ENCODE measurements around the gene PLA2G3.

The PLA2G3 gene

DNA sequence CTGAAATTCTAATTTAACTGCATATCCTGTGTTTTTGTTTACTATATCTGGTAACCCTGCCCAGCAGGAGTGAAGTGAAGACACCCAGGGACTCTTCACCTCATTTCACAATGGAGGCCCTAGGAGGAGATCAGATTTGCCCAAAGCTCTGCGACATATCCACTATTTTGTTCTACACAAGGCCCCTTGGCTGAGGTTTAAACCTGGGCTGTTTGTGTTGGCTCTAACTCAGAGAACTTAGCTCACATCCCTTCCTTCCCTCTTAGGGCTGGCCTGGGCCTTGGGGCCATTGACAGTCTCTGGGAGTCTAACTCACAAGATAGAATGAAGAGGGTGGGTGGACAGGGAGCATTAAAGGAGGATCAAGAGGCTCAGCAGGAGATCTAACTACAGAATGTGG lies 8.2 kb upstream of the PLA2G3 start:
- no peaks in the 10 kb centered on the region for H3K36me3 ChIP-seq (ENCODE audit: low read length)
- TF ChIP-seq, protein P1, sequence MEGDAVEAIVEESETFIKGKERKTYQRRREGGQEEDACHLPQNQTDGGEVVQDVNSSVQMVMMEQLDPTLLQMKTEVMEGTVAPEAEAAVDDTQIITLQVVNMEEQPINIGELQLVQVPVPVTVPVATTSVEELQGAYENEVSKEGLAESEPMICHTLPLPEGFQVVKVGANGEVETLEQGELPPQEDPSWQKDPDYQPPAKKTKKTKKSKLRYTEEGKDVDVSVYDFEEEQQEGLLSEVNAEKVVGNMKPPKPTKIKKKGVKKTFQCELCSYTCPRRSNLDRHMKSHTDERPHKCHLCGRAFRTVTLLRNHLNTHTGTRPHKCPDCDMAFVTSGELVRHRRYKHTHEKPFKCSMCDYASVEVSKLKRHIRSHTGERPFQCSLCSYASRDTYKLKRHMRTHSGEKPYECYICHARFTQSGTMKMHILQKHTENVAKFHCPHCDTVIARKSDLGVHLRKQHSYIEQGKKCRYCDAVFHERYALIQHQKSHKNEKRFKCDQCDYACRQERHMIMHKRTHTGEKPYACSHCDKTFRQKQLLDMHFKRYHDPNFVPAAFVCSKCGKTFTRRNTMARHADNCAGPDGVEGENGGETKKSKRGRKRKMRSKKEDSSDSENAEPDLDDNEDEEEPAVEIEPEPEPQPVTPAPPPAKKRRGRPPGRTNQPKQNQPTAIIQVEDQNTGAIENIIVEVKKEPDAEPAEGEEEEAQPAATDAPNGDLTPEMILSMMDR (IDR thresholded peaks at IDR 0.05; ENCODE audit: insufficient read depth, low read length, poor library complexity, severe bottlenecking) = no peak
- TF ChIP-seq EZH2phosphoT487 (conservative IDR thresholded peaks at IDR 0.05; ENCODE audit: low read length) = no peak

DNA sequence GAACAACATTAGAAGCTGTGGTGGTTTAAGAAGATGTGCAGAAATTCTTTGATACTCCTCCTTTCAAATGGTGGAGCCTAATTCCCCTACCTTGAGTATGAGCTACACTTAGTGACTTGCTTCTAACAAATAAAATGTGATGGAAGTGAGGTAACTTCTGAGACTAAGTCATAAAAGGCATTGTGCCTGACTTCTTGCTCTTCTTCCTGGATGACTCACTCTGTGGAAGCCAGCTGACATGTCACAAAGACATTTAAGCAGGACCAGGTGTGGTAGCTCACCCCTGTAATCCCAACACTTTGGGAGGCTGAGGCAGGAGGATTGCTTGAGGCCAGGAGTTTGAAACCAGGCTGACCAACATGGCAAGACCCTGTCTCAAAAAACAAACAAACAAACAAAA lies 3.9 kb upstream of the PLA2G3 start:
- Histone ChIP-seq H3K36me3 (ENCODE audit: low read length) (no peaks in the 10 kb centered on the region), H3F3A (ENCODE audit: insufficient read depth) (no peaks in the 10 kb centered on the region), H2AFZ (ENCODE audit: low read depth, low read length, severe bottlenecking) (no peak overlapping the region), H3K9ac (ENCODE audit: low read length) (no peak overlapping the region), H3K27me3 (ENCODE audit: low read length) (no peaks in the 10 kb centered on the region), H4K20me1 (ENCODE audit: low read depth, low read length) (no peaks in the 10 kb centered on the region), H3K4me2 (ENCODE audit: low read depth, low read length, poor library complexity, severe bottlenecking) (no peak overlapping the region), H3K4me3 (ENCODE audit: insufficient read depth, low read length, poor library complexity, severe bottlenecking) (no peak overlapping the region), H3K9me3 (ENCODE audit: insufficient read depth, low read length) (no peaks in the 10 kb centered on the region), H3K79me2 (ENCODE audit: insufficient read depth, low read length) (no peaks in the 10 kb centered on the region), H3K9me2 (replicated peaks; ENCODE audit: insufficient read depth, low read length) (no peaks in the 10 kb centered on the region), H3K27ac (ENCODE audit: low read depth, low read length) (no peak overlapping the region)
- TF ChIP-seq, protein P1 (IDR thresholded peaks at IDR 0.05; ENCODE audit: insufficient read depth, low read length, poor library complexity, severe bottlenecking) = no peak
- TF ChIP-seq EZH2phosphoT487 (conservative IDR thresholded peaks at IDR 0.05; ENCODE audit: low read length) = no peak

More for the DNA sequence above, 8.2 kb upstream of the PLA2G3 start:
- no peaks in the 10 kb centered on the region for H3K79me2 ChIP-seq (ENCODE audit: insufficient read depth, low read length)
- H3K9me3 ChIP-seq (ENCODE audit: insufficient read depth, low read length) = no peaks in the 10 kb centered on the region
- H3K9ac ChIP-seq (ENCODE audit: low read length) = no peak overlapping the region
- H3K27ac ChIP-seq (ENCODE audit: low read depth, low read length) = no peak overlapping the region
- no peaks in the 10 kb centered on the region for H3K9me2 ChIP-seq (replicated peaks; ENCODE audit: insufficient read depth, low read length)
- no peak overlapping the region for H3K4me3 ChIP-seq (ENCODE audit: insufficient read depth, low read length, poor library complexity, severe bottlenecking)
- H3K27me3 ChIP-seq (ENCODE audit: low read length) = no peaks in the 10 kb centered on the region
- H3F3A ChIP-seq (ENCODE audit: insufficient read depth) = no peaks in the 10 kb centered on the region
- H3K4me2 ChIP-seq (ENCODE audit: low read depth, low read length, poor library complexity, severe bottlenecking) = no peak overlapping the region
- no peaks in the 10 kb centered on the region for H4K20me1 ChIP-seq (ENCODE audit: low read depth, low read length)
- no peak overlapping the region for H2AFZ ChIP-seq (ENCODE audit: low read depth, low read length, severe bottlenecking)

DNA sequence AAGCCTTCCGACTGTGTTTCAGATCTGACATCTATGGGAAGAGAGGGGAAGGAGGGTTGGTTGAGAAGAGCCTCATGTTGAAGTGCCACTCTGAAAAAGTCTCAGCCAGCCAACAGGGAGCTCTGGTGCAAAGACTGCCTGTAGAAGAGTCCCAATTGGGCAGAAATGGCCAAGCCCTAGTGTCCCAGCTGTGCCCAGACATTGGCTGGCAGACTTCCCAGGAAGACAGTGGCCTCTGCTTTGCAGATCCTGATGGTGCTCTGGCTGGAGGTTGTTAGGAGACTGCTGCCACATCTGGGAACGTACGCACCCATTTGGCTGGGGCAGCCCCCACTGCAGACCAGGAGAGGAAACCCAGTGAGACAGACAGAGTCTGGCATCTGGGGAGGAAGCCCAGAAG lies 3.2 kb upstream of the PLA2G3 start:
- no peaks in the 10 kb centered on the region for H3K9me2 ChIP-seq (replicated peaks; ENCODE audit: insufficient read depth, low read length)
- no peak overlapping the region for H3K9ac ChIP-seq (ENCODE audit: low read length)
- H3K27me3 ChIP-seq (ENCODE audit: low read length) = no peaks in the 10 kb centered on the region
- H3K9me3 ChIP-seq (ENCODE audit: insufficient read depth, low read length) = no peaks in the 10 kb centered on the region
- H3K79me2 ChIP-seq (ENCODE audit: insufficient read depth, low read length) = no peaks in the 10 kb centered on the region
- TF ChIP-seq, protein P1 (IDR thresholded peaks at IDR 0.05; ENCODE audit: insufficient read depth, low read length, poor library complexity, severe bottlenecking) = no peak
- no peak for TF ChIP-seq EZH2phosphoT487 (conservative IDR thresholded peaks at IDR 0.05; ENCODE audit: low read length)
- H3K4me2 ChIP-seq (ENCODE audit: low read depth, low read length, poor library complexity, severe bottlenecking) = no peak overlapping the region
- H3K27ac ChIP-seq (ENCODE audit: low read depth, low read length) = no peak overlapping the region
- H4K20me1 ChIP-seq (ENCODE audit: low read depth, low read length) = no peaks in the 10 kb centered on the region
- no peak overlapping the region for H2AFZ ChIP-seq (ENCODE audit: low read depth, low read length, severe bottlenecking)
- no peaks in the 10 kb centered on the region for H3F3A ChIP-seq (ENCODE audit: insufficient read depth)
- H3K4me3 ChIP-seq (ENCODE audit: insufficient read depth, low read length, poor library complexity, severe bottlenecking) = no peak overlapping the region
- no peaks in the 10 kb centered on the region for H3K36me3 ChIP-seq (ENCODE audit: low read length)
